Measurements from ENCODE around the gene BCDIN3D.
"Not testable (repeated sequence)": the region's sequence is repeated elsewhere in the genome, so short reads cannot be mapped to it uniquely, and the experiment has no call there.

Gene BCDIN3D

DNA sequence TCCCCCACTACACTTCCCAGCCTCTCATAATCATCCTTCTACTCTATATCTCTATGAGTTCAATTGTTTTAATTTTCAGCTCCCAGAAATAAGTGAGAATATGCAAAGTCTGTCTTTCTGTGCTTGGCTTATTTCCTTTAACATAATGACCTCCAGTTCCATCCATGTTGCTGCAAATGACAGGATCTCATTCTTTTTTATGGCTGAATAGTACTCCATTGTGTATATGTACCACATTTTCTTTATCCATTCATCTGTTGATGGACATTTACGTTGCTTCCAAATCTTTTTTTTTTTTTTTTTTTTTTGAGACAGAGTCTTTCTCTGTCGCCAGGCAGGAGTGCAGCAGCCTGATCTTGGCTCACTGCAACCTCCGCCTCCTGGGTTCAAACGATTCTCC lies 13.0 kb upstream of the BCDIN3D start:
- DNase-seq, result not testable (repeated sequence)

DNA sequence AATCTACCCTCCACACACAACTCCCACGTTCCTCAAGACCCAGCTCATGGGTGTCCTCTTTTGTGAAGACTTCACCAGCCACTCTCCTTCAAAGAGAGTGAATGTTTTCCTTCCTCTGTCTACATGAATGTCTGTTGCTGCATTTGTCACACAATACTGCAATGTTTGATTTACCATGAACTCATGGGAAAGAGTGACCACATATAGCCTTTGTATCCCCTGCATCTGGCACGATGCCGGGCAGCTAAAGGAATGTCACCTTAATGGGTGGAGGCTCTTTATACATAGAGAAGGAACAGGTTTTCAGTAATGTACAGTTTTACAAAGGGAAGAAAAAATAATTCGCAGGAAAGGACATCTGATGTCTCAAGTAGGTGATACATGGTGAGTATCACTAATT lies 12.1 kb upstream of the BCDIN3D start:
- no peak for DNase-seq

- no peak for DNase-seq
These were observed 10.8 kb upstream of the BCDIN3D start for GRCh38 chr12:49853671-49854070.

- DNase-seq, result no peak
These were observed 4.3 kb upstream of the BCDIN3D start for GRCh38 chr12:49847161-49847560.

- no peak for DNase-seq
These were observed 3.1 kb upstream of the BCDIN3D start for GRCh38 chr12:49846032-49846431.

- DNase-seq, result no peak
These were observed 1.1 kb upstream of the BCDIN3D start for GRCh38 chr12:49843876-49844437.

DNA sequence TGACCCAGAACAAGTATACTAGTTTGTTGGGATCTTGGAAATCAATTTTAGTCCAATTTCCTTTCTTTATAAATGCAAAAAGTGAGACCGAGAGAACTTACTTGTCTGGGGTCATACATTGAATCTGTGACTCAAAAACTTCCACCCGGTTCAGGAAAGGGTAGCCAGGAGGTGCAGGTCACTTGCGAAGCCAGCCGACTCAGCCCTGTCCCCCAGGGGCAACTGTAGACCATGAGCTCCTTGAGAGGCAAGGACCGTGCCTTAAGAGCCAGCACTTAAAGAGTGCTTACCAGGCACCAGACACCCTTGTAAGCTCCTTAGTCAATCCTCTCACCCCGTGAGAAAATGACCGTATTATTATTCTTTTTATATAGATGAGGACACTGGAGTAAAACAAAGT lies 505 bp upstream of the BCDIN3D start:
- no peak for DNase-seq

DNA sequence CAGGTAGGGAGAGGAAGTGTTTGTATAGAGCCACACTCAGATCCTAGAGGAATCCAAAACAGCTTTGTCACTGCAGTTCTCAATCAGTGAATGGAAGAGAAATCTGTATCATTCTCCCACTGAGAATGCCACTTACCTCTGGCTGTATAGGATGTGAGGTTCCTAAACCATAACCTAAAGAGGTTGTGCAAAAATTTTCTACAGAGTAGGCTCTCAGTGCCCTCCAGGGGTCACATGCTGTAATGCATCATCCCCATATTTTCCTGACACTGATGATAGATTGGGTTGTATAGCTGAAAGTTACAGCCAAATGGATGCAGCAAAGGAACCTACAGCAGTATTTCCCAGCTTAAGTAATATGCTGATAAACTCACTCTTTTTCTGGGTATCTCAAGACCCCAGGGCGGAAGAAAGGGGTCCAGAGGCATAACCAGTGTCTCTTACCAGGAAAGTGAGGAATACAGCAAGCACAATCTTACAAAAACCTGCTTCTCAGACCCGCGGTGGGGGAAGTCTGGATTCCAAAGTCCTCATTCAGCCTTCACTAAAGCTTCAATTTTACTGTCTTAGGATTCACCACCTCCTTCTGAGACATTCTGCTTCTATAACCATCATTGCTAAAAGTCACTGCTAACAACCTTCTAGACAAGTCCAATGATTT lies 3.8 kb downstream of the BCDIN3D start:
- no peak for DNase-seq

DNA sequence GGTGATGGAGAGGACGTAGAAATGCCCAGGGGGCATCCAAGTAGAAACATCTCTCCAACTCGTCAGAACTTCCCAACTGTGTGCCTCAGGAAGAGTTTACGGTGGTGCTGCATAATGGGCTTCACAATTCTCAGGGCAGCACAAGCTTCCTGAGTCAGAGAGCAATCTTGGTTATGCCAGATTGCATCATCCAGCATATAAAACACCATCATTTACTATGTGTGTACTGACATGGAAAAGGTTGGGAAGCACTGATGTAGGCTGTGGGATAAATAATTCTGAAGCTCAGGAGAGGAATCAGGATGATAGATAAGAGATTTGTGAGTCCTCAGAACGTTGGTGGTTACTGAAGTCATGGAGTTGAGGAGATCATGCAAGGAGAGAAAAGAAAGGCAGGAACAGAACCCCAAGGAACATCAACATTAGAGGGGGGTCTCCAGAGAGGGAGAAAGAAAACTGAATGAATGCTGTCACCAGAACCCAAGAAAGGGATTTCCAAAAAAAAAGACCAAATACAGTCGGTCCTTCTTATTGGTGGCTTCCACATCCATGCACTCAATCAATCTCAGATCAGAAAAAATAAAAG lies 10.0 kb downstream of the BCDIN3D start:
- DNase-seq, result no peak

- no peak for DNase-seq
These were observed 11.2 kb downstream of the BCDIN3D start for GRCh38 chr12:49831717-49832116.

DNA sequence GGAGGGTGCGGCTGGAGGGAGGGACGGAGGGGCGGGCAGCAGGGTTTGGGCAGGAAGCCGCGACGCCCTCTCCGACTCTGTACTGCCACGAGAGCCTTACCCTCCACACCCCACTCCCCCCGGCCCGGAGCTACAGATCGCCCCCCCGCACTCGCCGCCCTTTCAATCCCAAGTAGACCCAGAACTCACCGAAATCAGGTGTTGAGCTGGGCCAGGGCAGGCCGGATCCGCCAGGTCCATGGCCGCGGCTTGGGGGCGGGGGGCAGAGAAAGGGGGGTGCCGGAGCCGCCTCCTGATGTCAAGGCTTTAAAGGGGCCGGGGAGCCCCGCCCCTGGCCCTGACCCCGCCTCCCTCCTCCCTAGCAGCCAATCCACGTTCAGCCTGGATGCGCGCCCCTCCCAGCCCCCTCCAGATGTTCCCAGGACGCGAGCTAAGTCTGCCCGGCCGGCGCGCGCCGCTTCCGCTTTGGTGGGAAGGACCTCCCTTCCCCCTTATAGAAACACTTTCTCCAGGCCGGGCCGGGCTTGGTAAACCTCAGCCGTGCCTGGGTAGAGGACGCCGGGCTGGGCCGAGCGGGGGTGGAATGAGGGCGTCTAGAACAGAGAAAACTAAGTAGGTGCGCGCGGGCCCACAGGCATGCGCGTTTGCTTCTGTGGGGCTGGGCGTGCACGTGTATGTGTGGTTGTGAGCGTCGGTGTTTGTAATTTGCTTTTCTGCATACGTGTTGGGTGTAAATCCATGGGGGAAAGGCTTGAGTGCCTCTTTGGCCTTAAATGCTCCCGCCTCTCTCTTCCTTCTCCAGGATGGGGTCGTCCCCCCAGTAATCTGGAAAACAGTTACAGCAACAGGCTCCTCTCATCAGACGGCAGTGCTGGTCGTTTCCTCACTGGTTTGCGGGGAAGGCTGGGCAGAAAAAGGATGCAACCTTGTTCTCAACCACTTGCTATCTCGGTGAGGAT lies 14.5 kb downstream of the BCDIN3D start, which contains the start of gene NCKAP5L:
TSS of gene NCKAP5L (minus strand) at position 281 of the 959 bp plus-strand sequence. CDS start 24,369 bp downstream, outside the sequence.
- DNase-seq, result peak; percentile 90

- DNase-seq, result no peak
These were observed 15.4 kb downstream of the BCDIN3D start for GRCh38 chr12:49827401-49828099.

GRCh38 chr12:49827051-49827400 lies 15.9 kb downstream of the BCDIN3D start:
- DNase-seq, result no peak

DNA sequence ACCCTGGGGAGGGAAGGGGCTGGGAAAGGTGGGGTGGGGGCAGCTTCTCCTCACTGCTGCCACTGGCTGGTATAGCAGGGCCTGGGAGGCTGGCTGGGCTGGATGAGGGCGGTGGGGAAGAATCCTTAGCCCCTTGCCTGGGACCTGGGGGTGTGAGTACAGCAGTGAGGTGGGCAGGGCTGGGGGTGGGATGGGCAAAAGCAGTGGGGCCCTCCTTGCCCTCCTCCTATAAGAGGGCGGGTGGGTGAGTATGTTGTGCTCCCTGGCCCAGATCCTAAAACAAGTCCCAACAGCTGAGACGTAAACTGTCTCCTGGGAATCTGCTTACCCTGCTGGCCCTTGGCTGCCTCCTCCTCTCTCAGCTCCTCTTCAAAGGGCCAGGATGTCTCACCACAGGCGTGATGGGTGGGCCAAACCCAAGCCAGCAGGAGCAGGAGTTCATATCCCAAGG lies 16.9 kb downstream of the BCDIN3D start:
- DNase-seq, result no peak

GRCh38 chr12:49825360-49825970 lies 17.4 kb downstream of the BCDIN3D start:
- no peak for DNase-seq

- DNase-seq, result no peak
These were observed 18.0 kb downstream of the BCDIN3D start for GRCh38 chr12:49824895-49825294.

- DNase-seq, result no peak
These were observed 18.5 kb downstream of the BCDIN3D start for GRCh38 chr12:49824416-49824815.

DNA sequence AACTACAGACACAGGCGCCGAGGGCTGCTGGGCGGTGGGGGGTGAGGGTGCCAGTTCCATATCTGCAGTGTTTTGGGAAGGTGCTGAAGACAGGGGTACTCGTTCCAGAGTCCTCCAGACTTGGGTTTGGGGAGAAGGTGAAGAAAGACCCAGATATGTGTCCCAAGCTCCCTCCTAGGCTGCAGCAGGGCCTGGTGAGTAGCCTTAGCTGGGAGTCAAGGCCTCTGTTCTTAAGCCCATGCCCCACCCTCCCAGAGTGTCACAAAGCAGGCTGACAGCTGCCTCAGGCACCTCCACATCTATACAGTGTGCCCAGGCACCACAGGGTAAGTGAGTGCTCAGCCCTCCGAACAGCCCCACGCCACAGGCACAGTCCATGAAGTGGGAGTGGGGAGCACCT lies 19.0 kb downstream of the BCDIN3D start:
- DNase-seq, result no peak

DNA sequence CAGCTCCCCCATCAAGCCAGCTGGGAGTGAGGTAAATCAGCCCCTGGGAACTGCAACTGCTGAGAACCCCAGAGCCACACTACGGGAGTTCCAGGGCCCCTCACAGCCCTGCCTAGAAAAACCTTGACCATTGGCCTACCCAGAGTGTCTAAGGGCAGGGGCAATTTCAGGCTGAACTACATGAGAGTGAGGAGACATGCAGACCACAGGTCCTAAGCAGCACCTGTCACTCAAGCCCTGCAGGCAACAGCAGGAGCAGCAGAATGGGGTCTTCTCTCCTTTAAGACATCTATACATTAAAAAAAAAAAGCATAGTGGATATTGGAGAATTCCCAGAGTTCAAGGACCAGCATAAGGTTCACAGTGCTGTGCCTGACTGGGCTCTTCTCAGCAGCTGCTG lies 19.6 kb downstream of the BCDIN3D start:
- no peak for DNase-seq

- DNase-seq, result no peak
These were observed 21.3 kb downstream of the BCDIN3D start for GRCh38 chr12:49821373-49822287.

DNA sequence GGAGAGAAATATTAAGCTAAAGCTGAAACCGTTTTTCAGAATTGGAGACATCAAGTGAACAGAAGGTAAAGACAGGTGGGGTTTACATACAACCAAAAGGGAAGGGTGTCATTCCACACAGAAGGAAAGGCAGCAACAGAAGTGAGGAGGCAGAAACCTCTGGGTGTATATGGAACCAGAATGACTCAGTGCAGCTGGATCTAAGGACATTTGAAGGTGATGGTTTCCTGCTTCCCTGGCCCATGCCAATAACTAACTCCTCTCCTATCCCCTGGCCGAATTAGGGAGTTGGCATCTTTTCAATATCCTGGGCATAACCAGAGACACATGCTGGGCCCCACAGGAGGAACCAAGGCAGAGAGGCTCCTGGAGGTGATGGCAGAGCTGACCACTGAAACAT lies 23.1 kb downstream of the BCDIN3D start:
- DNase-seq, result no peak
